ENCODE data around the gene FSD1L. TPM values are rescaled to one million over a fixed set of nuclear protein-coding genes. Genes with fewer than 3 reads are reported as not detected.
"Not testable (repeated sequence)": the region's sequence is repeated elsewhere in the genome, so short reads cannot be mapped to it uniquely, and the experiment has no call there.

FSD1L gene
- total RNA-seq, 4 donors from 2014 or later: 1.8 to 16.8 (median 7.0) TPM

DNA sequence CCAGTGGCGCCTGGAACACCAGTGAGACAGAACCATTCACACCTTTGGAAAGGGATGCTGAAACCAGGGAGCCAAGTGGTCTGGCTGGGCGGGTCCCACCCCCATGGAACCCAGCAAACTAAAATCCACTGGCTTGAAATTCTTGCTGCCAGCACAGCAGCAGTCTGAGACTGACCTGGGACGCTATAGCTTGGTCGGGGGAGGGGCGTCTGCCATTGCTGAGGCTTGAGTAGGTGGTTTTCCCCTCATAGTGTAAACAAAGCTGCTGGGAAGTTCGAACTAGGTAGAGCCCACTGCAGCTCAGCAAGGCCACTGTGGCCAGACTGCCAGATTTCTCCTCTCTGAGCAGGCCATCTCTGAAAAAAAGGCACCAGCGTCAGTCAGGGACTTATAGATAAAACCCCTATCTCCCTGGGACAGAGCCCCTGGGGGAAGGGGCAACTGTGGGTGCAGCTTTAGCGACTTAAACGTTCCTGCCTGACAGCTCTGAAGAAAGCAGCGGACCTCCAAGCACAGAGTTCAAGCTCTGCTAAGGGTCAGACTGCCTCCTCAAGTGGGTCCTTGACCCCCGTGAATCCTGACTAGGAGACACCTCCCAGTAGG lies 68.1 kb downstream of the FSD1L start:
- intact Hi-C loops (cut with DNase I; ENCODE audit: low total_unique reads): no loop called here
- Histone ChIP-seq H3K4me3 (no peak overlapping the region), H3K36me3 (peaks cover 0 to 6% (median 0%) of the 10 kb centered on the region in 4 donors), H3K9me3 (no peaks in the 10 kb centered on the region), H3K27ac (no peak overlapping the region), H3K27me3 (no peaks in the 10 kb centered on the region), H3K4me1 (no peaks in the 10 kb centered on the region)
- WGBS, 2 donors (ENCODE audit: low coverage in 1 of 2): 90% methylated on average over 4 to 11 of the region's 11 CpGs
- no peak for DNase-seq
- TF ChIP-seq POLR2AphosphoS5 (IDR thresholded peaks at IDR 0.05) (no peak), EP300 (IDR thresholded peaks at IDR 0.05; ENCODE audit: low read depth) (no peak), POLR2A (IDR thresholded peaks at IDR 0.05) (no peak)
- TF ChIP-seq, protein P1, sequence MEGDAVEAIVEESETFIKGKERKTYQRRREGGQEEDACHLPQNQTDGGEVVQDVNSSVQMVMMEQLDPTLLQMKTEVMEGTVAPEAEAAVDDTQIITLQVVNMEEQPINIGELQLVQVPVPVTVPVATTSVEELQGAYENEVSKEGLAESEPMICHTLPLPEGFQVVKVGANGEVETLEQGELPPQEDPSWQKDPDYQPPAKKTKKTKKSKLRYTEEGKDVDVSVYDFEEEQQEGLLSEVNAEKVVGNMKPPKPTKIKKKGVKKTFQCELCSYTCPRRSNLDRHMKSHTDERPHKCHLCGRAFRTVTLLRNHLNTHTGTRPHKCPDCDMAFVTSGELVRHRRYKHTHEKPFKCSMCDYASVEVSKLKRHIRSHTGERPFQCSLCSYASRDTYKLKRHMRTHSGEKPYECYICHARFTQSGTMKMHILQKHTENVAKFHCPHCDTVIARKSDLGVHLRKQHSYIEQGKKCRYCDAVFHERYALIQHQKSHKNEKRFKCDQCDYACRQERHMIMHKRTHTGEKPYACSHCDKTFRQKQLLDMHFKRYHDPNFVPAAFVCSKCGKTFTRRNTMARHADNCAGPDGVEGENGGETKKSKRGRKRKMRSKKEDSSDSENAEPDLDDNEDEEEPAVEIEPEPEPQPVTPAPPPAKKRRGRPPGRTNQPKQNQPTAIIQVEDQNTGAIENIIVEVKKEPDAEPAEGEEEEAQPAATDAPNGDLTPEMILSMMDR (IDR thresholded peaks at IDR 0.05): no peak
- in situ Hi-C loops (cut with MboI; ENCODE audit: low pct_ligation_motif_present in 1 of 4, low pct_unique_long_range_greater_than_20kb in 1 of 4, low sequenced_read_pairs in 3 of 4): no loop called here

DNA sequence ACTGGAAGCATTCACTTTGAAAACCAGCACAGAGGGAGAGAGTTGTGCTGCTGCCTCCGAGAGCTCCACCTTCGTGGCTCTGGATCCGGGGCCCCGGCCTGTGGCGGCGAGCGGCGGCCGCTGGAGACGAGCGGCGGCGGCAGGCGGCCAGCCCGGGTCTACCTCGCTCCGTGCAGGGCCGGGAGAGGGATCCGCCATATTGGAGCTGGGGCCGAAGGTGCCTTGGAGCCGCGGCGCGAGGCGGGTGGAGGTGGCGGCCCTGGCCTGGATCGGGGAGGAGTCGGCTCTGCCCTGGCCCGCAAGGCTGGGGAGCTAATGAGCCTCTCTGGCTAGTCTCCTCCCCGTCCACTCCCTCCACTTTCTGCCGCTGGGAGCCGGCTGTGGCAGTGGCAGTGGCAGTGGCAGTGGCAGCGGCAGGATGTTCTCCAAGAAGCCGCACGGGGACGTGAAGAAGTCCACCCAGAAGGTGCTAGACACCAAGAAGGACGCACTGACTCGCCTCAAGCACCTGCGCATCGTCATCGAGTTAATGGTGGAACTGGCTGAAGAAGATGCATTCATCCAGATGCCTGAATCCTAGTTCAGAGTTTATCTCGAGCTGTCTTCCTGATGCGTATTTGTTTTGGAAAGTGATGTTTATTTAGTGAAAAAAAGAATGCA lies 72.0 kb downstream of the FSD1L start:
- peak overlapping the region; percentile 28 to 48 (median 37) for H3K4me3 ChIP-seq
- intact Hi-C loops (cut with DNase I; ENCODE audit: low total_unique reads); DNase-seq; H3K36me3 ChIP-seq; H3K27me3 ChIP-seq; in situ Hi-C loops (cut with MboI; ENCODE audit: low pct_ligation_motif_present in 1 of 4, low pct_unique_long_range_greater_than_20kb in 1 of 4, low sequenced_read_pairs in 3 of 4); H3K4me1 ChIP-seq; H3K9me3 ChIP-seq: not testable (repeated sequence)
- 97 to 98% methylated on average over 5 to 43 of the region's 43 CpGs for WGBS, 2 donors (ENCODE audit: low coverage in 1 of 2)
- peak overlapping the region; percentile 70 to 85 (median 83) for H3K27ac ChIP-seq

GRCh38 chr9:105520992-105521391 lies 73.2 kb downstream of the FSD1L start:
- not testable (repeated sequence) for H3K27me3 ChIP-seq, H3K36me3 ChIP-seq
- 93 to 94% methylated on average over 5 to 6 of the region's 6 CpGs for WGBS, 2 donors (ENCODE audit: low coverage in 1 of 2)

GRCh38 chr9:105522618-105523385 lies 75.0 kb downstream of the FSD1L start:
- H3K27me3 ChIP-seq; H3K9me3 ChIP-seq; DNase-seq; H3K4me3 ChIP-seq; H3K27ac ChIP-seq; intact Hi-C loops (cut with DNase I; ENCODE audit: low total_unique reads); H3K4me1 ChIP-seq; H3K36me3 ChIP-seq; in situ Hi-C loops (cut with MboI; ENCODE audit: low pct_ligation_motif_present in 1 of 4, low pct_unique_long_range_greater_than_20kb in 1 of 4, low sequenced_read_pairs in 3 of 4): not testable (repeated sequence)
- 80 to 81% methylated on average over 5 to 10 of the region's 10 CpGs for WGBS, 2 donors (ENCODE audit: low coverage in 1 of 2)

More at GRCh38 chr9:105520992-105521391, 73.2 kb downstream of the FSD1L start:
- DNase-seq; H3K27ac ChIP-seq; H3K9me3 ChIP-seq; H3K4me1 ChIP-seq; in situ Hi-C loops (cut with MboI; ENCODE audit: low pct_ligation_motif_present in 1 of 4, low pct_unique_long_range_greater_than_20kb in 1 of 4, low sequenced_read_pairs in 3 of 4); intact Hi-C loops (cut with DNase I; ENCODE audit: low total_unique reads); H3K4me3 ChIP-seq: not testable (repeated sequence)

DNA sequence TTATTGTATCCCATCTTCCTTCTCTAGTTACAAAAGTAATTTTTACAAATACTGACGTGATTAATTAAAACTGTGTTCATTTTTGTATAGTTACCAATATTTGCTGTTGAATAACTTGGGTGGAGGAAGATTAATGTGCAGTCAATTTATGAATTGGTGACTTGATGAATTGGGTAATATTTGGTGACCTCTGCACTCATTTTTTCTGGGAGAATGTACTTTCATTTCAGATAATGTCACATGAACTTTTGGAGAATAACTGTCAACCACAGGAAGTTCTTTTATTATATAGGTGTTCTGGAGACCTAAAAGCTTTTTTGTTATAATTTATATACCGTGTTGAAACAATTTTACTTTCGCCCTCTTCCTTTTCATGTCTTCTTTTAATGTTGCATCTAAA lies 83.7 kb downstream of the FSD1L start:
- no peak for DNase-seq
- H3K4me3 ChIP-seq: no peak overlapping the region
- in situ Hi-C loops (cut with MboI; ENCODE audit: low pct_ligation_motif_present in 1 of 4, low pct_unique_long_range_greater_than_20kb in 1 of 4, low sequenced_read_pairs in 3 of 4) (no loop called here), intact Hi-C loops (cut with DNase I; ENCODE audit: low total_unique reads) (no loop called here)
- H3K36me3 ChIP-seq: peaks cover 0 to 13% (median 0%) of the 10 kb centered on the region in 4 donors
- 73 to 75% methylated on average over 3 of the region's 3 CpGs for WGBS, 2 donors (ENCODE audit: low coverage in 1 of 2)
- no peak overlapping the region for H3K27ac ChIP-seq
- H3K27me3 ChIP-seq: no peaks in the 10 kb centered on the region
- TF ChIP-seq EP300 (IDR thresholded peaks at IDR 0.05; ENCODE audit: low read depth) (no peak), POLR2AphosphoS5 (IDR thresholded peaks at IDR 0.05) (no peak), POLR2A (IDR thresholded peaks at IDR 0.05) (no peak)
- TF ChIP-seq, protein P1 (IDR thresholded peaks at IDR 0.05): no peak
- H3K4me1 ChIP-seq: peaks cover 0 to 4% (median 0%) of the 10 kb centered on the region in 4 donors
- peaks cover 0 to 5% of the 10 kb centered on the region in 2 donors for H3K9me3 ChIP-seq
